Measurements from ENCODE around the gene AHI1. TPM values are rescaled to one million over a fixed set of nuclear protein-coding genes. Genes with fewer than 3 reads are reported as not detected.

AHI1 gene
- polyA plus RNA-seq, 1 donor (not counting 4 experiments of a cell fraction or from before 2014, with no cell fraction given): 7.0 TPM

DNA sequence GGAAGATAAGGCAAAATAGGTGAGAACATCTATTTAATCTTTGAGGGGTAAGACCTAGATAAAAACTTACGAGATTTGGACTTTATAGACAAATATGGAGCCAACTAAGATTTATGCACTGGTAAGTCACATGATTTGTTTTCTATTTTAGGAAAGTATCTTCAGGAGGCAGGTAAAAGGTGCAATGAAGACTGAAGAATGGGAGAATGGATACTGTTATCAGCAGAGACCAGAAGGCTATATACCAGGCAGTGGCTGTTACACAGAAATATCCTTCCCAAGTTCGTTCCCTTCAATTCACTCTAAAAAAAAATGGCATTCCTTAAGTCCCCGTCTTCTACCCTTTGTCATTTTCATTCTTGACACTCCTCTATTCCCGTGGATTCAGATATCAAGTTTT, 192.7 kb downstream of the AHI1 start:
- H3K27me3 ChIP-seq (ENCODE audit: control insufficient read depth, extremely low read depth, insufficient read depth, low read length): no peaks in the 10 kb centered on the region
- dilution Hi-C loops (cut with MboI; ENCODE audit: extremely low pct_ligation_motif_present, low sequenced_read_pairs): no loop called here
- FAIRE-seq (no peak), DNase-seq (ENCODE audit: low read depth, low spot score) (no peak)
- H2AFZ ChIP-seq (ENCODE audit: control insufficient read depth, low read length): no peak overlapping the region
- H3K27ac ChIP-seq (ENCODE audit: control insufficient read depth, insufficient read depth, low read length): no peak overlapping the region
- no peaks in the 10 kb centered on the region for H3K36me3 ChIP-seq (ENCODE audit: control insufficient read depth in 2 of 2, extremely low read depth in 1 of 2, insufficient read depth in 2 of 2, low read length in 2 of 2)
- H3K9me1 ChIP-seq (ENCODE audit: control insufficient read depth, extremely low read depth, insufficient read depth, low read length): no peaks in the 10 kb centered on the region
- H3K79me2 ChIP-seq (ENCODE audit: control insufficient read depth, insufficient read depth, low read length): no peaks in the 10 kb centered on the region
- no peak overlapping the region for H3K4me2 ChIP-seq (ENCODE audit: control insufficient read depth, extremely low read depth, insufficient read depth, low read depth, low read length)
- H3K4me3 ChIP-seq (ENCODE audit: control insufficient read depth in 2 of 3, extremely low read depth in 1 of 3, insufficient read depth in 2 of 3, low read depth in 1 of 3, low read length in 3 of 3): no peak overlapping the region
- H3K9me3 ChIP-seq (ENCODE audit: control insufficient read depth, low read depth, low read length): no peaks in the 10 kb centered on the region
- TF ChIP-seq, protein P1, sequence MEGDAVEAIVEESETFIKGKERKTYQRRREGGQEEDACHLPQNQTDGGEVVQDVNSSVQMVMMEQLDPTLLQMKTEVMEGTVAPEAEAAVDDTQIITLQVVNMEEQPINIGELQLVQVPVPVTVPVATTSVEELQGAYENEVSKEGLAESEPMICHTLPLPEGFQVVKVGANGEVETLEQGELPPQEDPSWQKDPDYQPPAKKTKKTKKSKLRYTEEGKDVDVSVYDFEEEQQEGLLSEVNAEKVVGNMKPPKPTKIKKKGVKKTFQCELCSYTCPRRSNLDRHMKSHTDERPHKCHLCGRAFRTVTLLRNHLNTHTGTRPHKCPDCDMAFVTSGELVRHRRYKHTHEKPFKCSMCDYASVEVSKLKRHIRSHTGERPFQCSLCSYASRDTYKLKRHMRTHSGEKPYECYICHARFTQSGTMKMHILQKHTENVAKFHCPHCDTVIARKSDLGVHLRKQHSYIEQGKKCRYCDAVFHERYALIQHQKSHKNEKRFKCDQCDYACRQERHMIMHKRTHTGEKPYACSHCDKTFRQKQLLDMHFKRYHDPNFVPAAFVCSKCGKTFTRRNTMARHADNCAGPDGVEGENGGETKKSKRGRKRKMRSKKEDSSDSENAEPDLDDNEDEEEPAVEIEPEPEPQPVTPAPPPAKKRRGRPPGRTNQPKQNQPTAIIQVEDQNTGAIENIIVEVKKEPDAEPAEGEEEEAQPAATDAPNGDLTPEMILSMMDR (optimal IDR thresholded peaks at IDR 0.05 in 1 of 3, IDR thresholded peaks at IDR 0.05 in 1 of 3, conservative IDR thresholded peaks at IDR 0.05 in 1 of 3; ENCODE audit: extremely low read depth in 1 of 3, insufficient read depth in 2 of 3, low read length in 3 of 3): no peak
- no peak for TF ChIP-seq EZH2 (IDR thresholded peaks at IDR 0.05; ENCODE audit: low read length)
- H3K4me1 ChIP-seq (ENCODE audit: control insufficient read depth, extremely low read depth, insufficient read depth, low read length): no peaks in the 10 kb centered on the region
- no peaks in the 10 kb centered on the region for H4K20me1 ChIP-seq (ENCODE audit: control insufficient read depth, extremely low read depth, insufficient read depth, low read length)
- H3K9ac ChIP-seq (ENCODE audit: control insufficient read depth, extremely low read depth, insufficient read depth, low read length): no peak overlapping the region

DNA sequence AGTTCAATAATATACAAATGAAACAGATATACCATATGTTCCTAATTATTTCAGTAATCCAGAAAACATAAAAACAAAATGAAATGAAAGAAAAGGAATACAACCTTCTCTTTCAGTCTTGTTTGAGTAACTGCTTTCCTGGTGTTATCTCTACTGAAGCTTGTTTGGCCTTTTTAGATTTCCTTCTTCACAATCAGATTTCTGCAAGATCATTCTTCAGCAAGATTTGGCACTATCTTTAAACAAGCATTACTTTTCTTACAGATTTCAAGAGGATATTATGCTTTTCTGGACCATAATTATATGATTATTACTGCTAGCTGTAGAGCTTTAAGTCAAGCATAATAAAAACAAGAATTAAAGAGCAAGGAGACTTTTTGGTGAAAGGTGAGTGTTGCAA, 196.2 kb downstream of the AHI1 start:
- dilution Hi-C loops (cut with MboI; ENCODE audit: extremely low pct_ligation_motif_present, low sequenced_read_pairs): no loop called here
- Histone ChIP-seq H3K4me2 (ENCODE audit: control insufficient read depth, extremely low read depth, insufficient read depth, low read depth, low read length) (no peak overlapping the region), H3K9ac (ENCODE audit: control insufficient read depth, extremely low read depth, insufficient read depth, low read length) (no peak overlapping the region), H4K20me1 (ENCODE audit: control insufficient read depth, extremely low read depth, insufficient read depth, low read length) (no peaks in the 10 kb centered on the region), H3K27ac (ENCODE audit: control insufficient read depth, insufficient read depth, low read length) (no peak overlapping the region), H3K4me3 (ENCODE audit: control insufficient read depth in 2 of 3, extremely low read depth in 1 of 3, insufficient read depth in 2 of 3, low read depth in 1 of 3, low read length in 3 of 3) (no peak overlapping the region), H3K79me2 (ENCODE audit: control insufficient read depth, insufficient read depth, low read length) (no peaks in the 10 kb centered on the region), H3K27me3 (ENCODE audit: control insufficient read depth, extremely low read depth, insufficient read depth, low read length) (no peaks in the 10 kb centered on the region), H2AFZ (ENCODE audit: control insufficient read depth, low read length) (no peak overlapping the region), H3K9me3 (ENCODE audit: control insufficient read depth, low read depth, low read length) (no peaks in the 10 kb centered on the region), H3K4me1 (ENCODE audit: control insufficient read depth, extremely low read depth, insufficient read depth, low read length) (no peaks in the 10 kb centered on the region), H3K9me1 (ENCODE audit: control insufficient read depth, extremely low read depth, insufficient read depth, low read length) (no peaks in the 10 kb centered on the region), H3K36me3 (ENCODE audit: control insufficient read depth in 2 of 2, extremely low read depth in 1 of 2, insufficient read depth in 2 of 2, low read length in 2 of 2) (no peaks in the 10 kb centered on the region)
- no peak for DNase-seq (ENCODE audit: low read depth, low spot score)
- TF ChIP-seq, protein P1 (optimal IDR thresholded peaks at IDR 0.05 in 1 of 3, IDR thresholded peaks at IDR 0.05 in 1 of 3, conservative IDR thresholded peaks at IDR 0.05 in 1 of 3; ENCODE audit: extremely low read depth in 1 of 3, insufficient read depth in 2 of 3, low read length in 3 of 3): no peak
- TF ChIP-seq EZH2 (IDR thresholded peaks at IDR 0.05; ENCODE audit: low read length): no peak
- no peak for FAIRE-seq

Data from keratinocyte (primary cell).